GM19035 (cell line): Measurements from ENCODE around the gene CDK18.

Experiments used
- ATAC-seq: cut with Tn5 transposase; IDR thresholded peaks from one replicate; pipeline ENCODE4 v1.9.1; 2021; ENCODE audit not compliant: unreplicated experiment

CDK18 gene

DNA sequence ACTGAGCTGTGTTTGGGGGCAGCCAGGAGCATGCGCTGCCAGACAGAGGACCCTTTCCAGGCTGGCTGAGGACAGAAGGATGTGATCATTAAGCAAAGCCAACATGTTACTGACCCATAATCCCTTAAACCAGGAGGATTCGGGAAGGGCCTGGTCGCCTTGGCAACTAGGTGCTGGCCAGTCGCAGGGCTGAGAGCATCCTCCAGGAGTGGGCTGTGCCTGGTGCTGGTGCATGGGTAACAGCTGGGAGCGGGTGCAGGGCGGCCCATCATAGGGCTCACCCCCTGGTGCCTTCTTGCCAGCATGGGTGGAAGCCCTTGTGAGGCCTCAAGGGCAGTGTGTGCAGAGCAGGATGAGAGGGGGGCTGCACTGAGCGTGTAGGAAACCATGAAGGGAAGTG, 17.2 kb downstream of the CDK18 start:
- ATAC-seq = no peak

- ATAC-seq = no peak
Measured at GRCh38 chr1:205522692-205523091, 18.2 kb downstream of the CDK18 start.

DNA sequence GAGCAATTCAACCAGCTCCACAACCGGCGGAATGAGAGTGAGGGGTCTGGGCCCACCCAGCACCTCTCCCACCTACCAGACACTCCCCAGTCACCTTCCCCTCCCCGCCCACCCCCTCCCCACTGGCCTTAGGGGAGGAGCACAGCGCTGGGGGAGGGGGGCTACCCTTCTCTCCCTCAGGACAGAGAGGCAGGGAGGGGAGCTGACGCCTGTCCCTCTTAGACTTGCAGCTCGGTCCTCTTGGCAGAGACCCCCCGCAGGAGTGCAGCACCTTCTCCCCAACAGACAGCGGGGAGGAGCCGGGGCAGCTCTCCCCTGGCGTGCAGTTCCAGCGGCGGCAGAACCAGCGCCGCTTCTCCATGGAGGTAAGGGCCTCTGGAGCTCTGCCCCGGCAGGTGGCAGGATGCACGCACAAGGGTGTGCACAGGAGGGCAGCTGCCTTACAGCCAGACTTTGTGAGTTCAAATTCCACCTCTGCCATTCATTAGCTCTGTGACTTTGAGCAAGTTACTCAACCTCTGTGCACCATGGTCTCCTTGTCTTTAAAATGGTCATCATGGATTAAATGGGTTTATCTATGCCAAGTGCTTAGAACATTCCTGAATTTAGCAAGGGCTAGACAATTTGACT, 18.9 kb downstream of the CDK18 start:
- no peak for ATAC-seq

- ATAC-seq = no peak
Measured at GRCh38 chr1:205523891-205524793, 19.7 kb downstream of the CDK18 start.

GRCh38 chr1:205524794-205525101, 20.3 kb downstream of the CDK18 start:
- ATAC-seq = no peak

GRCh38 chr1:205525495-205526285, 21.2 kb downstream of the CDK18 start:
- no peak for ATAC-seq

- ATAC-seq = no peak
Measured at GRCh38 chr1:205526431-205526830, 22.0 kb downstream of the CDK18 start.

GRCh38 chr1:205527931-205528330, 23.5 kb downstream of the CDK18 start:
- no peak for ATAC-seq

DNA sequence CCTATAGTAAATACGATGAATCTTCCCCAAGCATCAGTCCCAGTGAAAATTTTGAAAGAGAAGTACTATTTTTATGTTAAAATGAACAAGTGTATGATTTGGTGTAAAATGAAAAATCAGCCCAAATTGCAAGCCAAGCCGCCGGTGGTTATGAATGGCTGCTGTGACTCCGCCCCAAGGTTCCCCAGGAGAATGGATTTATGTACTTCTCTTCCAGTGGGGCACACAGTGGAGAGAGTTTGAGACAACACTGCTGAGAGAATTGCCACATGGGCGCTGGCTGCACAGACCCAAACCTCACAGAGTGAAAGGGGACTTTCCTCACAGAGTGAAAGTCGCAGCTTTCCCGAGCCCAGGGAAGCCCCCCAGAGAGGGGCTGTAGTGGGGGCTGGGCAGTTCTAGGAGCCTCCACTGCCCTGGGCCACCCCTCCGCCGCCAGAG, 24.0 kb downstream of the CDK18 start:
- no peak for ATAC-seq

DNA sequence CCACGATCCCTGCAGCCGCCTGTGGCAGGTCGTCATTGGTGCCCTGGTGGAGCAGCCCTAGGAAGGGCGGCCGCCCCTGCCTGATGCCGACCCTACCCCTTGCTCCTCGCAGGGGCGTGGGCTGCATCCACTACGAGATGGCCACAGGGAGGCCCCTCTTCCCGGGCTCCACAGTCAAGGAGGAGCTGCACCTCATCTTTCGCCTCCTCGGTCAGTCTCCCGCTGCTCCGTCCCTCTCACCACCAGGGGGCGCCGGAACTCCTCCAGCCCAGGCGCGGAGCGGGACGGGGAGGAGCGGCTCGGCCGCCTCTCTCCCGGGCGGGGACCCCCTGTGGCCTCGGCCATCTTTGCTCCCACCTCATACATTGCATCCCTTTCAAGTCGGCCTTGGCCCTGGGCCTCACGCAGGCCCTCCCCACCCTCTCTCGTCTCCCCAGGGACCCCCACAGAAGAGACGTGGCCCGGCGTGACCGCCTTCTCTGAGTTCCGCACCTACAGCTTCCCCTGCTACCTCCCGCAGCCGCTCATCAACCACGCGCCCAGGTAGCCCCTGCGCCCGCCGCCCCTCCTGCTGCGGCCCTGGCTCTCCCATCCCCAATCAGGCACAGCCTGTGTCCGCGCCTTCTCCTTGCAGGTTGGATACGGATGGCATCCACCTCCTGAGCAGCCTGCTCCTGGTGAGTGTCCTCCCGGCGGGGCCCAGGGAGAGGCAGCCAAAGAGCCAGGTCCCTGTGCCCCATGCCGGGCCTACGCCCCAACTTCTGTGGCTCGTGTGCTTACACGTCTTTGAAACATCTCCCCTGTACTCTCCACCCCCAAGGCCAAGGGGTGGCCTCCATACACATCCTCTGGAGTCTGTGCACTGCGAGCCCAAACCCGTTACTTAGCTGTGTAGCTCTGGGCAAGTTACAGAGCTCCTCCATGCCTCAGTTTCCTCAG, 24.7 kb downstream of the CDK18 start:
- no peak for ATAC-seq

- ATAC-seq = no peak
Measured at GRCh38 chr1:205530116-205530515, 25.6 kb downstream of the CDK18 start.

- no peak for ATAC-seq
Measured at GRCh38 chr1:205531191-205532025, 26.9 kb downstream of the CDK18 start.

- no peak for ATAC-seq
Measured at GRCh38 chr1:205532026-205532898, 27.8 kb downstream of the CDK18 start.

DNA sequence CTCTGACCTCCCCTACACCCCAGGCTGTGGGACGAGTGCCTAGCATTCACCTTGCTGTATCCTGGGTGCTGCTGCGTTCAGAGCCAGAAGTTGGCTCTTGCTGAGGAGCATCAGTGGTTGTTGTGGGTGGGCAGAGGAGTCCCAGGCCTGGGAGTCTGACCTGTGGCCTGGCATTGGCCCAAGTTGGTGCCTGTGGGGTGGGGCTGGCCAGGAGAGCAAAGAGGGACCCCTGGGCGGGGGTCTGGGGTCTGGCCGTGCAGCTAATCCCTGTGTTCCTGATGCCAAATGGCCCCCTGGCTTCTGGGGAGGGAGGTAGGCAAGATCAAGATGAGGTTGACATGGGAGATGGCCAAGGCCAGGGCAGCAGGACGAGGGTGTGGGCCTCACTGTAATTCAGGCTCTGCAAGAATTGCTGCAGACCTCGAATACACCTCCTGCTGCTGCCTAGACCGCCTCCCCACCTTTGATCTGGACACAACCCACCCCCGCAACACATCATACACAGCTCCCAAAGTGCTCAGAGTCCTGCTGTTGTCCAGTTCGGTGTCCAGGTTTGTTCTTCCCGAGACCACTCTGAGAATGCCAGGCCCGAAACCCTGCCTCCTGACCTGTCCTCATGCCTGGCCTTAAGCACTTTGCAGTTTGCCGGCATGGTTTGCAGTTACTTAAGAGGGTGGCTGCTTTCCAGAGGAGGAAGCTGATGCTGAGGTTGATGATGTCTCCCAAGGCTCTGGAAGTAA, 28.7 kb downstream of the CDK18 start:
- ATAC-seq = no peak

GRCh38 chr1:205533748-205534443, 29.4 kb downstream of the CDK18 start:
- ATAC-seq = no peak

GRCh38 chr1:205534444-205534985, 30.0 kb downstream of the CDK18 start:
- ATAC-seq = no peak

DNA sequence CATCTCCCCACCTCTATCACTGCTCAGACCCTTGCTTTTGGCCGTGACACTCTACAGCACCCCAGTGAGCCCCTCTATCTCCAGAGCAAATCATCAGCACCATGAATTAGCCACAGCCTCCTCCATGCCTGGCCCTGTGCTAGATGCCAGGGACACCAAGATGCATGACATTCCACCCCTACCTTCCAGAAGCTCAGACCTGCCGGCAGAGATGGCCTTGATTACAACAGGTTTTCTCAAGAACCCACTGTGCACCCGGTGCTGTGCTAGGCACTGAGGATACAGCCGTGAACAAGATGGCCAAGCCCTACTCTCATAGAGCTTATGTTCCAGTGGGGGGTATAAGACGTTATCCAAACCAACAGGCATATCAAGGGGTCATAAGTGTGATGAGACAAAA, 30.6 kb downstream of the CDK18 start:
- ATAC-seq = no peak
